Endodermal cell (in vitro differentiated cells): ENCODE measurements around the gene KLHDC7B. TPM values are rescaled to one million over a fixed set of nuclear protein-coding genes. Genes with fewer than 3 reads are reported as not detected.
"Not testable (repeated sequence)": the region's sequence is repeated elsewhere in the genome, so short reads cannot be mapped to it uniquely, and the experiment has no call there.

ENCODE experiments used
- DNase-seq: peaks from one replicate; pipeline ENCODE4 v3.0.0-alpha.2; 2017
- H3K27ac ChIP-seq: 2 replicates; pipeline ENCODE4 v1.5.1; 2013; ENCODE audit warnings: mild to moderate bottlenecking, low read depth, low read length, moderate library complexity
- H3K27me3 ChIP-seq: 2 replicates; pipeline ENCODE4 v1.6.1; 2013; ENCODE audit warnings: mild to moderate bottlenecking, low read length, moderate library complexity; ENCODE audit not compliant: insufficient read depth, control insufficient read depth, poor library complexity, severe bottlenecking
- H3K36me3 ChIP-seq: 2 replicates; pipeline ENCODE4 v1.7.0; 2013; ENCODE audit warnings: mild to moderate bottlenecking, low read length, moderate library complexity; ENCODE audit not compliant: control insufficient read depth, insufficient read depth
- H3K4me1 ChIP-seq: one replicate; pipeline ENCODE4 v1.7.0; 2013; ENCODE audit warnings: low read length; ENCODE audit not compliant: control insufficient read depth, insufficient read depth
- H3K4me3 ChIP-seq: 2 replicates; pipeline ENCODE4 v1.5.1; 2013; ENCODE audit warnings: mild to moderate bottlenecking, low read length, moderate library complexity
- H3K9ac ChIP-seq: 2 replicates; pipeline ENCODE4 v1.6.1; 2013; ENCODE audit warnings: mild to moderate bottlenecking, low read length, moderate library complexity; ENCODE audit not compliant: poor library complexity, severe bottlenecking; ENCODE audit errors: extremely low read depth
- H3K9me3 ChIP-seq: 2 replicates; pipeline ENCODE4 v1.6.1; 2013; ENCODE audit warnings: mild to moderate bottlenecking, low read length, moderate library complexity; ENCODE audit not compliant: control insufficient read depth
- H3K27ac Mint-ChIP-seq: 2 replicates; pipeline ENCODE4 v1.8.0; 2020; ENCODE audit warnings: mixed read lengths
- H3K27me3 Mint-ChIP-seq: 2 replicates; pipeline ENCODE4 v1.8.0; 2021; ENCODE audit warnings: mild to moderate bottlenecking, mixed read lengths; ENCODE audit not compliant: insufficient read depth
- H3K36me3 Mint-ChIP-seq: 2 replicates; pipeline ENCODE4 v1.8.0; 2020; ENCODE audit warnings: low read depth, mixed read lengths
- H3K4me1 Mint-ChIP-seq: 2 replicates; pipeline ENCODE4 v1.8.0; 2020; ENCODE audit warnings: mixed read lengths
- H3K4me3 Mint-ChIP-seq: 2 replicates; pipeline ENCODE4 v1.8.0; 2020; ENCODE audit warnings: mild to moderate bottlenecking, moderate library complexity, mixed read lengths
- H3K9me3 Mint-ChIP-seq: 2 replicates; pipeline ENCODE4 v1.8.0; 2020; ENCODE audit warnings: mild to moderate bottlenecking, mixed read lengths
- WGBS, 2 experiments: methylation state at CpG; one replicate each; pipeline versions ENCODE4 v1.1.5 to v1.1.7; 2013; ENCODE audit warnings: missing lambda C conversion rate in 2 of 2, mixed read lengths in 1 of 2; ENCODE audit not compliant: insufficient coverage in 1 of 2, insufficient read length in 1 of 2; 5-methylcytosine and 5-hydroxymethylcytosine counted together
- total RNA-seq, 2 donors: library from RNA; stranded (reverse); fragmentation: NEBNext Ultra II Directional in 1 of 2; extraction: Animal tissue kit (Norgen Biotek cat#: 25700) in 1 of 2; gene quantifications; 2 replicates in 1 of 2; 3 replicates in 1 of 2; pipeline ENCODE4 v1.2.1, GENCODE V29; 2021
- TF ChIP-seq, protein P1 (sequence below): fragments of 200-600 bp; sonication (generic); conservative IDR thresholded peaks from 2 replicates; pipeline ENCODE4 v1.5.0; 2021; ENCODE audit warnings: antibody characterized with exemption, mild to moderate bottlenecking

The KLHDC7B gene
- total RNA-seq, 2 donors from 2014 or later, result not detected

DNA sequence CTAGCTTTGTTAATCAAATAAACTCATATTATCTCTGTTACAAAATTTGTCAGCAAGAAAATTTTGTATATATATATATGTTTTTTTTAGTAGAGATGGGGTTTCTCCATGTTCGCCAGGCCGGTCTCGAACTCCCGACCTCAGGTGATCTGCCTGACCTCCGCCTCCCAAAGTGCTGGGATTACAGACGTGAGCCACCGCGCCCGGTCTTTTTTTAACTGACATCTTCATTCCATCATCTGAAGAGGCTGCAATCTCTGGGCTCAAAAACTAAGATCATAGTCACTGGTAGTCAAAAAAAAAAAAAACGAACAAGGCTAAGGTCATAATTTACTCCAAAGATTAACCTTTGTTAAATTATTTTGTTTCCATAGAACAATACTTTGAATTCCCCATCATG lies 5.3 kb upstream of the KLHDC7B start:
- TF ChIP-seq, protein P1, sequence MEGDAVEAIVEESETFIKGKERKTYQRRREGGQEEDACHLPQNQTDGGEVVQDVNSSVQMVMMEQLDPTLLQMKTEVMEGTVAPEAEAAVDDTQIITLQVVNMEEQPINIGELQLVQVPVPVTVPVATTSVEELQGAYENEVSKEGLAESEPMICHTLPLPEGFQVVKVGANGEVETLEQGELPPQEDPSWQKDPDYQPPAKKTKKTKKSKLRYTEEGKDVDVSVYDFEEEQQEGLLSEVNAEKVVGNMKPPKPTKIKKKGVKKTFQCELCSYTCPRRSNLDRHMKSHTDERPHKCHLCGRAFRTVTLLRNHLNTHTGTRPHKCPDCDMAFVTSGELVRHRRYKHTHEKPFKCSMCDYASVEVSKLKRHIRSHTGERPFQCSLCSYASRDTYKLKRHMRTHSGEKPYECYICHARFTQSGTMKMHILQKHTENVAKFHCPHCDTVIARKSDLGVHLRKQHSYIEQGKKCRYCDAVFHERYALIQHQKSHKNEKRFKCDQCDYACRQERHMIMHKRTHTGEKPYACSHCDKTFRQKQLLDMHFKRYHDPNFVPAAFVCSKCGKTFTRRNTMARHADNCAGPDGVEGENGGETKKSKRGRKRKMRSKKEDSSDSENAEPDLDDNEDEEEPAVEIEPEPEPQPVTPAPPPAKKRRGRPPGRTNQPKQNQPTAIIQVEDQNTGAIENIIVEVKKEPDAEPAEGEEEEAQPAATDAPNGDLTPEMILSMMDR, result no peak
- no peak overlapping the region for H3K27ac ChIP-seq
- H3K4me3 Mint-ChIP-seq, result no peak overlapping the region
- peak overlapping the region; percentile 57 for H3K27ac Mint-ChIP-seq
- peaks cover 14% of the 10 kb centered on the region for H3K27me3 Mint-ChIP-seq
- H3K9me3 ChIP-seq, result no peaks in the 10 kb centered on the region
- H3K4me1 Mint-ChIP-seq, result peaks cover 8% of the 10 kb centered on the region
- H3K27me3 ChIP-seq, result peaks cover 23% of the 10 kb centered on the region
- no peaks in the 10 kb centered on the region for H3K9me3 Mint-ChIP-seq
- H3K36me3 Mint-ChIP-seq, result no peaks in the 10 kb centered on the region
- no peaks in the 10 kb centered on the region for H3K36me3 ChIP-seq
- H3K4me1 ChIP-seq, result no peaks in the 10 kb centered on the region
- no peak overlapping the region for H3K9ac ChIP-seq
- no peak for DNase-seq
- 84 to 91% methylated on average over 10 of the region's 10 CpGs for WGBS, 2 experiments
- no peak overlapping the region for H3K4me3 ChIP-seq

DNA sequence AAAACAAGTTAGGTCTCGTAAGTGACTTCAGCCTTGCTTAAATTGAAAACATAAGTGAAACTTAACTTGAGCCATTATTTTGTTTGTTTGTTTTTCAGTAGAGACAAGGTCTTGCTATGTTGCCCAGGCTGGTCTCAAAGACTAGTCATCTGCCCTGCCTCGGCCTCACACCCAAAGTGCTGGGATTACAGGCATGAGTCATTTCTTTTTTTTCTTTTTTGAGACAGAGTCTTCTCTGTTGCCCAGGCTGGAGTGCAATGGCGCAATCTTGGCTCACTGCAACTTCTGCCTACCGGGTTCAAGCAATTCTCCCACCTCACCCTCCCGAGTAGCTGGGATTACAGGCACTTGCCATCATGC lies 4.1 kb upstream of the KLHDC7B start:
- H3K27ac Mint-ChIP-seq, DNase-seq, H3K36me3 ChIP-seq, H3K27ac ChIP-seq, H3K4me3 ChIP-seq, H3K9me3 ChIP-seq, H3K9me3 Mint-ChIP-seq, H3K4me3 Mint-ChIP-seq, H3K9ac ChIP-seq, H3K36me3 Mint-ChIP-seq, H3K4me1 Mint-ChIP-seq, H3K4me1 ChIP-seq: not testable (repeated sequence)
- peaks cover 18% of the 10 kb centered on the region for H3K27me3 Mint-ChIP-seq
- 87 to 91% methylated on average over 3 to 5 of the region's 5 CpGs for WGBS, 2 experiments
- H3K27me3 ChIP-seq, result peaks cover 23% of the 10 kb centered on the region

DNA sequence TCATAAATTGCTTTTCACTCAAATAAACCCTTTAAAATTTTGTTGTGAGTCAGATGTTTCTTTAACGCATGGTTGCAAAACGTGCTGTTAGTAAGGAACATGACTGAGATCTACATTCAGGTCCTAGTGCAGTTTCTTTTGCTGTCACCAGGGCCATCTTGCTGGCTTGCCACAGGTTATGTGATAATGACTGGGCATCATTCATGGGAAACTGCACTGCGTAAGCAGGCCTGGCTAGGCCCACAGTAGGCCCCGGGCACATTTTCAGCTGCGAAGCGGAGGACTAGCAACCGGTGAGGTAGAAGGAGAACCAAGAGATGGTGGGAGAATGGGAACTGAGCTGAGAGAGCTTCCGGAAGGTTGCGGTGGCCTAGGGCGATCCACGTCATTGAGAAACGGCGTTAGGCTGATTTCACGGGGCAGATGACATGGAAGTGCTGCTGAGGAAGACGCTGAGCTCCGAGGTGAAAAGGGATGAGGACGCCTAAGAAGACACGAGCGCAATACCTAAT lies 3.2 kb upstream of the KLHDC7B start:
- Histone ChIP-seq H3K27me3 (peaks cover 21% of the 10 kb centered on the region), H3K4me1 (no peaks in the 10 kb centered on the region), H3K9ac (no peak overlapping the region), H3K9me3 (no peaks in the 10 kb centered on the region), H3K36me3 (no peaks in the 10 kb centered on the region), H3K4me3 (no peak overlapping the region), H3K27ac (no peak overlapping the region)
- Mint-ChIP-seq H3K4me1 (peaks cover 8% of the 10 kb centered on the region), H3K27me3 (peaks cover 18% of the 10 kb centered on the region), H3K36me3 (no peaks in the 10 kb centered on the region), H3K4me3 (no peak overlapping the region), H3K9me3 (no peaks in the 10 kb centered on the region), H3K27ac (no peak overlapping the region)
- no peak for DNase-seq
- 96 to 97% methylated on average over 19 of the region's 19 CpGs for WGBS, 2 experiments
- TF ChIP-seq, protein P1, result peak; percentile 29
